Measurements from ENCODE around the gene HEATR5A. TPM values are rescaled to one million over a fixed set of nuclear protein-coding genes. Genes with fewer than 3 reads are reported as not detected.
"Not testable (repeated sequence)": the region's sequence is repeated elsewhere in the genome, so short reads cannot be mapped to it uniquely, and the experiment has no call there.

The HEATR5A gene
- total and polyA plus RNA-seq, 11 donors = 22.4 to 57.6 (median 45.5) TPM

- no peak for ATAC-seq
- TF ChIP-seq POLR2A (IDR thresholded peaks at IDR 0.05) = no peak
- no peak for TF ChIP-seq CTCF (IDR thresholded peaks at IDR 0.05)
- H3K4me1 ChIP-seq = peaks cover 0 to 9% (median 0%) of the 10 kb centered on the region in 12 donors
- DNase-seq = no peak
- intact Hi-C loops (cut with DNase I) = no loop called here
- peaks cover 0 to 98% (median 82%) of the 10 kb centered on the region in 9 donors for H3K36me3 ChIP-seq
- H3K4me3 ChIP-seq = no peak overlapping the region
- WGBS, 4 donors = 62 to 70% (median 65%) methylated on average over 2 of the region's 2 CpGs
- H3K9me3 ChIP-seq = no peaks in the 10 kb centered on the region
- no peak overlapping the region for H3K27ac ChIP-seq
- H3K27me3 ChIP-seq = no peaks in the 10 kb centered on the region
Measured at GRCh38 chr14:31371646-31372045, 48.7 kb downstream of the HEATR5A start.

DNA sequence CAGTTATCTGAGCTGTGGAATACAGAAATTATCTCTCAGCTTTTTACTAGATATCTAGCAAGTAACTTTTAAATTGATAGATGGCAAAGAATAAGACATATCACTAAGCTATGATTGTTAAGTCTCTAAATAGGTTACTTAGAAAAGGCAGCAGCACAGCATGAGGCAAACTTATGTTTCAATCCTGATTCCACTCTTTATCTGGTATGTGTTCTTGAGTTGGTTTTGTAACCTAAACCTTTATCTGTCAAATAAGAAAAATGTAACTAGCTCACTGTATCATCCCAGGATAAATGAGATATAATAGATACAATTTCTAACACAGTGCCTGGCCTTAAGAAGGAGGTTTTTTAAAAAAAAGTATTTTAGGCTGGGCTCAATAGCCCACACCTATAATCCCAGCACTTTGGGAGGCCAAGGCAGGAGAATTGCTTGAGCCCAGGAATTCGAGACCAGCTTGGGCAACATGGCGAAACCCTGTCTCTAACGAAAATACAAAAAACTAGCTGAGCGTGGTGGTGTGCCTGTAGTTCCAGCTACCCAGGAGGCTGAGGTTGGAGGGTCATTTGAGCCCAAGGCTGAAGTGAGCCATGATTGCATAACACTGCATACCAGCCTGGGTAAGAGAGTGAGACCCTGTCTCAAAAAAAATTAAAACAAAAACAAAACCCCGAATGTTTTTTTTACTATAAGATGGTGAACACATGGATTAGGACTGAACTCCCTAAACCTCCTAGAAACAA is 56.8 kb downstream of the HEATR5A start:
- WGBS, 4 donors = 87 to 94% (median 92%) methylated on average over 5 of the region's 5 CpGs
- Histone ChIP-seq H3K4me1 (no peaks in the 10 kb centered on the region), H3K27ac (no peak overlapping the region), H3K9me3 (no peaks in the 10 kb centered on the region), H3K27me3 (no peaks in the 10 kb centered on the region), H3K4me3 (no peak overlapping the region), H3K36me3 (peaks cover 0 to 95% (median 66%) of the 10 kb centered on the region in 9 donors)
- ATAC-seq (no peak), DNase-seq (no peak)
- intact Hi-C loops (cut with DNase I) = no loop called here
- no peak for TF ChIP-seq POLR2A (IDR thresholded peaks at IDR 0.05)
- no peak for TF ChIP-seq CTCF (IDR thresholded peaks at IDR 0.05)

DNA sequence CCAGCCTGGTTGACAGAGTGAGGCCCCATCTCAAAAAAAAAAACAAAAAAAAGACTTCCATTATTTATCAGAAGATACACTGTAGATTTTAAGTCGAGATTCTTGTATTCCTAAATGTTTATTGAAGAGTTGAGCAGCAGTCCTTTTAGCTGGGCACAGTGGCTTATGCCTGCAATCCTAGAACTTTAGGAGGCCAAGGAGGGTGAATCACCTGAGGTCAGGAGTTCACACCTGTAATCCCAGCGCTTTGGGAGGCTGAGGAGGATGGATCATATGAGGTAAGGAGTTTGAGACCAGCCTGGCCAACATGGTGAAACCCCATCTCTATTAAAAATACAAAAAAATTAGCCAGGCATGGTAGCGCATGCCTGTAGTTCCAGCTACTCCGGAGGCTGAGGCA is 57.6 kb downstream of the HEATR5A start:
- no peak for ATAC-seq
- intact Hi-C loops (cut with DNase I) = no loop called here

DNA sequence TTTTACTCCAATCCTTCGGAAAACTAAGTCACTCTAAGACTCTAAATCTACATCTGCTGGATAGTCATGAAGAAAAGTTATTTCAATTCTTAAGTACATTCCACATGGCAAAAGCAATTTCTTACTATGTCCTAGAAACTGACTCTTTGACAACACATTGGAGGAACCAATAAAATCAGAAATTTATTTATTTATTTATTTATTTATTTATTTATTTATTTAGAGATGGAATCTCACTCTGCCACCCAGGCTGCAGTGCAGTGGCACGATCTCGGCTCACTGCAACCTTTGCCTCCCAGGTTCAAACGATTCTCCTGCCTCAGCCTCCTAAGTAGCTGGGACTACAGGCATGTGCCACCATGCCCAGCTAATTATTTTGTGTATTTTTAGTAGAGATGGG is 58.6 kb downstream of the HEATR5A start:
- H3K27me3 ChIP-seq; intact Hi-C loops (cut with DNase I); ATAC-seq; H3K4me3 ChIP-seq; DNase-seq; H3K27ac ChIP-seq; H3K4me1 ChIP-seq; H3K9me3 ChIP-seq: not testable (repeated sequence)
- peaks cover 0 to 95% (median 75%) of the 10 kb centered on the region in 9 donors for H3K36me3 ChIP-seq
- WGBS, 4 donors = 92 to 97% (median 93%) methylated on average over 4 of the region's 4 CpGs

More for the DNA sequence above, 57.6 kb downstream of the HEATR5A start:
- no peaks in the 10 kb centered on the region for H3K27me3 ChIP-seq
- no peak overlapping the region for H3K4me3 ChIP-seq
- H3K9me3 ChIP-seq = no peaks in the 10 kb centered on the region
- H3K27ac ChIP-seq = no peak overlapping the region
- peaks cover 0 to 95% (median 66%) of the 10 kb centered on the region in 9 donors for H3K36me3 ChIP-seq
- 94 to 98% (median 95%) methylated on average over 4 of the region's 4 CpGs for WGBS, 4 donors
- TF ChIP-seq CTCF (IDR thresholded peaks at IDR 0.05) (no peak), POLR2A (IDR thresholded peaks at IDR 0.05) (no peak)
- H3K4me1 ChIP-seq = no peaks in the 10 kb centered on the region
- DNase-seq = no peak
